Karpas-422 (cell line): ENCODE data around the gene DOCK11. TPM values are rescaled to one million over a fixed set of nuclear protein-coding genes. Genes with fewer than 3 reads are reported as not detected.
"Not testable (repeated sequence)": the region's sequence is repeated elsewhere in the genome, so short reads cannot be mapped to it uniquely, and the experiment has no call there.

Source experiments
- DNase-seq: peaks from one replicate; pipeline ENCODE4 v3.0.0-alpha.2; 2015
- H2AFZ ChIP-seq: fragments of 200-600 bp; sonication (generic); 2 replicates; pipeline ENCODE4 v1.6.1; 2014; ENCODE audit warnings: antibody characterized with exemption, low read length, mixed read lengths
- H3K27ac ChIP-seq: fragments of 200-600 bp; sonication (generic); 2 replicates; pipeline ENCODE4 v1.5.1; 2014; ENCODE audit warnings: mild to moderate bottlenecking, low read length, moderate library complexity
- H3K27me3 ChIP-seq: fragments of 200-600 bp; sonication (generic); 2 replicates; pipeline ENCODE4 v1.6.1; 2014; ENCODE audit warnings: low read length, mixed read lengths
- H3K36me3 ChIP-seq: fragments of 200-600 bp; sonication (generic); 2 replicates; pipeline ENCODE4 v1.6.1; 2014; ENCODE audit warnings: low read length, mixed read lengths; ENCODE audit not compliant: insufficient read depth
- H3K4me1 ChIP-seq: fragments of 200-600 bp; sonication (generic); 2 replicates; pipeline ENCODE4 v1.6.1; 2014; ENCODE audit warnings: mild to moderate bottlenecking, low read length, mixed read lengths
- H3K4me2 ChIP-seq: fragments of 200-600 bp; sonication (generic); 2 replicates; pipeline ENCODE4 v1.6.1; 2014; ENCODE audit warnings: low read length, low read depth, mild to moderate bottlenecking; ENCODE audit not compliant: poor library complexity, severe bottlenecking
- H3K4me3 ChIP-seq: fragments of 200-600 bp; sonication (generic); 2 replicates; pipeline ENCODE4 v1.5.1; 2014; ENCODE audit warnings: mild to moderate bottlenecking, antibody characterized with exemption, low read length, mixed read lengths
- H3K79me2 ChIP-seq: fragments of 200-600 bp; sonication (generic); 2 replicates; pipeline ENCODE4 v1.6.1; 2014; ENCODE audit warnings: mild to moderate bottlenecking, low read length, mixed read lengths
- H3K9ac ChIP-seq: fragments of 200-600 bp; sonication (generic); 2 replicates; pipeline ENCODE4 v1.6.0; 2014; ENCODE audit warnings: low read length
- H3K9me2 ChIP-seq: fragments of 200-600 bp; sonication (generic), shearing (Covaris generic); replicated peaks from 2 replicates; pipeline ENCODE4 v1.6.0; 2014; ENCODE audit warnings: mild to moderate bottlenecking, low read length, moderate library complexity; ENCODE audit not compliant: insufficient read depth
- H3K9me3 ChIP-seq: fragments of 300-700, 200-600 bp; sonication (generic); 2 replicates; pipeline ENCODE4 v1.6.1; 2014; ENCODE audit warnings: low read length, mixed read lengths
- H4K20me1 ChIP-seq: fragments of 200-600 bp; sonication (generic); 2 replicates; pipeline ENCODE4 v1.6.1; 2014; ENCODE audit warnings: mild to moderate bottlenecking, antibody characterized with exemption, low read length, low read depth; ENCODE audit not compliant: insufficient read depth
- total RNA-seq: library from RNA; depleted of rRNA; stranded (reverse); fragments of >200 nt; shearing (Covaris generic); gene quantifications from 2 replicates; pipeline ENCODE4 v1.2.3, GENCODE V29; 2014; ENCODE audit warnings: low replicate concordance; rRNA removed

DOCK11 gene
- total RNA-seq, result 39.3 and 70.5 TPM in 2 replicates

- Histone ChIP-seq H3K27ac (peak within 1 kb of the TSS; percentile 53), H2AFZ (no peak within 1 kb of the TSS), H3K79me2 (peaks cover 36% of the 10 kb centered on the region), H3K9me2 (no peaks in the 10 kb centered on the region), H3K27me3 (no peaks in the 10 kb centered on the region), H3K9ac (peak within 1 kb of the TSS; percentile 82), H3K4me1 (peaks cover 16% of the 10 kb centered on the region), H3K36me3 (no peaks in the 10 kb centered on the region), H3K4me3 (peak within 1 kb of the TSS; percentile 82), H4K20me1 (no peaks in the 10 kb centered on the region), H3K4me2 (peak within 1 kb of the TSS; percentile 72), H3K9me3 (no peaks in the 10 kb centered on the region)
- peak; percentile 91 for DNase-seq
Observed at GRCh38 chrX:118495061-118495921, at the start of gene DOCK11. Gene DOCK11 (plus strand): TSS chrX:118495815. CDS start chrX:118495972, 157 bp downstream.

DNA sequence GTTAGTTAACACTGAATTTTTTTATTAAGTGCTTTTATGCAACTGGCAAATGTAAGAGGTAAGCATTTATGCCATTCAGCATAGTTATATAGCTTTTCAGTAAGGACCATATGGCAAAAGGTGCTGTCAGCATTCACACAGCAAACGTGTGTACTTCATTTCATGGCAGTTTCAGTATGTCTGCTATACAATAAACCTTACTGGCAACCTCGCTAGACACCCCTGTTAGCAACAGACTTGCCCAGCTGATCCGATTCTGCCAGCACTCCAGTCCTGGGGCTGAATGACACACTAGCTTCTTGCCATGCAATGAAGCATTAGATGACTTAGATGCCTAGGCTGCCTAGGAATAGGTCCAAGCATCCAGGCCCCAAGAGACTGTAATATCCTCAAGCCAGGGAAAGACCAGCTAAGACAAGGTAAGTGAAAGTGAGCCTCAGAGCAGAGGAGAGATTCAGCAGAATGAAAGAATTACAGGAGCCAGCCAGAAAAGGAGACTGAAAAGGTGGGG is 47.3 kb upstream of the DOCK11 start:
- Histone ChIP-seq H4K20me1 (no peaks in the 10 kb centered on the region), H3K79me2 (no peaks in the 10 kb centered on the region), H2AFZ (no peak overlapping the region), H3K27me3 (no peaks in the 10 kb centered on the region), H3K36me3 (0 out of 2 replicates have a peak, but pooled peaks cover under 1% of the 10 kb centered on the region), H3K4me3 (no peak overlapping the region), H3K9ac (no peak overlapping the region), H3K9me3 (no peaks in the 10 kb centered on the region), H3K4me1 (no peaks in the 10 kb centered on the region), H3K4me2 (no peak overlapping the region), H3K27ac (no peak overlapping the region), H3K9me2 (no peaks in the 10 kb centered on the region)
- DNase-seq, result no peak

DNA sequence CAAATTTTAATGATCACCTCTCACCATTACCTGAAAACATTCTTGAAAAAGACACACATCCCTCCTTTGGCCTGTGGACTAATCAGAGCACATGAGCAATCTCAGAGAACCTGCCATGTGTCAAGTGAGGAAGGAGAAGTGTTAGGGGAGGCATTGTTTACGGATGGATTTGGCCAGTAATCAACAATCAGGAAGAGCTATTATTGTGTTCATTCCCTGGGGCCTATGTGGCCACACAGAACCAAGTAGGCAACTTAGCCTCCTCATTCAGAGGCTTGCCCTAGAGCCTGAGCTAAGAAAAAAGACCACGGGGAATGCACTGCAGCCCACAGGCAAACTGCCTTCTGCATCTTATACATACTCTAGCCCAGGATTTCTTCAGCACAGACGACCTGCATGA is 40.6 kb upstream of the DOCK11 start:
- Histone ChIP-seq H3K4me3 (no peak overlapping the region), H3K27me3 (no peaks in the 10 kb centered on the region), H3K4me2 (no peak overlapping the region), H4K20me1 (no peaks in the 10 kb centered on the region), H3K9me2 (no peaks in the 10 kb centered on the region), H3K4me1 (no peaks in the 10 kb centered on the region; the same call in 1 of the 2 replicates), H3K9ac (no peak overlapping the region), H3K79me2 (no peaks in the 10 kb centered on the region), H3K9me3 (no peaks in the 10 kb centered on the region), H3K27ac (no peak overlapping the region), H3K36me3 (no peaks in the 10 kb centered on the region), H2AFZ (no peak overlapping the region)
- no peak for DNase-seq

DNA sequence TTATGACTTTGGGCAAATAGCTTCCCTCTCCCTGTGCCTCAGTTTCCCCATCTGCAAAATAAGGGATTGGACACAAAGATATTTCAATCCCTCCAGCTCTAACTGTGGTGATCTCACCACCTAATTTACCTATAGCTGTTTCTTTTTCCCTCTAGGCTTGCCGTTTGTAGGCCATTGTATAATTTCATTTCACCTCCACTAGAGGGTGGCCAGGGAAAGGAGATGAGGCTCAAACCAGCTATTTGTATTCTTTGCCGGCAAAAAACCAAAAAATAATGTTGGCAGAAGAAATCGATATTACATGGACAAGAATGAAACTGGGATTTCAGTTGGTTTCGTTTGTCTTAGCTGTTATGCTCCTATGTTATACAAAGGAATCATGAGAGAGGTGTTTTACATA is 36.1 kb upstream of the DOCK11 start:
- DNase-seq, result peak; percentile 73
- Histone ChIP-seq H3K9me3 (no peaks in the 10 kb centered on the region), H3K79me2 (no peaks in the 10 kb centered on the region), H3K4me3 (no peak overlapping the region), H2AFZ (no peak overlapping the region), H3K27ac (no peak overlapping the region), H3K36me3 (no peaks in the 10 kb centered on the region), H3K4me2 (no peak overlapping the region), H3K9ac (no peak overlapping the region), H4K20me1 (no peaks in the 10 kb centered on the region), H3K9me2 (no peaks in the 10 kb centered on the region), H3K27me3 (no peaks in the 10 kb centered on the region), H3K4me1 (no peaks in the 10 kb centered on the region; the same call in 1 of the 2 replicates)

DNA sequence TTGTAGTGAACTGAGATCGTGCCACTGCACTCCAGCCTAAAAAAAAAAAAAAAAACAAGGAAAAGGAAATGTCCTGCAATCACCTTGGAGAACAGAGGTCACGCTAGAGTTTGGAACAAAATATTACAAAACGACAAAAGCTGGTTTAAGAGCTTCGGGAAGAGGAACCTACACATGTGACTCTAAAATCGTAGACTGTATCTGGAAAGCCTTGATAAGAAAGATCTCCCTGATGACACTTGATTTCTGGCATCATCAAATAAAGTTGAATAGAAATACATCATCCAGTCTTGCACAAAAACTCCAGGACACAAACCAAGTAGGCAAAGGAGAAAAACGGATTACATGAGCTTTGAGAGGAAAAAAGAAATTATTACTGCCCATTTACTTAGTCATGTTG is 31.1 kb upstream of the DOCK11 start:
- H3K4me1 ChIP-seq, result no peaks in the 10 kb centered on the region; the same call in 1 of the 2 replicates
- no peaks in the 10 kb centered on the region for H4K20me1 ChIP-seq
- no peak overlapping the region for H3K4me3 ChIP-seq
- H3K27ac ChIP-seq, result no peak overlapping the region
- H3K4me2 ChIP-seq, result no peak overlapping the region
- H2AFZ ChIP-seq, result no peak overlapping the region
- no peaks in the 10 kb centered on the region for H3K9me2 ChIP-seq
- H3K36me3 ChIP-seq, result no peaks in the 10 kb centered on the region
- no peaks in the 10 kb centered on the region for H3K9me3 ChIP-seq
- no peaks in the 10 kb centered on the region for H3K27me3 ChIP-seq
- peak; percentile 9 for DNase-seq
- H3K79me2 ChIP-seq, result no peaks in the 10 kb centered on the region
- H3K9ac ChIP-seq, result no peak overlapping the region

DNA sequence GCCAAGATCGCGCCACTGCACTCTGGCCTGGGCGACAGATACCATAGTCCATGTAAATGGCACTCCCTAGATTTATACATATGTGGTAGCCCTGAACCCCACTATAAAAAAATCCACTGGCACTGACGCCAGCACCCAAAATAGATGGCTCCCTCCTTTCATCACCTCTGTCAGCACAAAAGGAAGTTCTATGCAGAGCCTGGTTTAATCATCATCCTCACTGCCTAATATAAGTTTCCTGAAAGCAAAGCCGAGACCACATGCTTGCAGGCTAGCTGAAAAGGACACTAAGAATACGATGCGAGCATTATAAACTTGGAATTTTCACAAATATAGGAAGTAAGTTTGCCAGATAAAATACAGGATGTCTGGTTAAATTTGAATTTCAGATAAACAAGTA is 27.5 kb upstream of the DOCK11 start:
- Histone ChIP-seq H3K9ac (no peak overlapping the region), H3K4me1 (no peaks in the 10 kb centered on the region), H4K20me1 (no peaks in the 10 kb centered on the region), H2AFZ (no peak overlapping the region), H3K27me3 (no peaks in the 10 kb centered on the region), H3K9me3 (peaks cover 3% of the 10 kb centered on the region; the same call in 1 of the 2 replicates), H3K36me3 (no peaks in the 10 kb centered on the region), H3K79me2 (no peaks in the 10 kb centered on the region), H3K4me2 (no peak overlapping the region), H3K4me3 (no peak overlapping the region), H3K9me2 (no peaks in the 10 kb centered on the region), H3K27ac (no peak overlapping the region)
- DNase-seq, result no peak

DNA sequence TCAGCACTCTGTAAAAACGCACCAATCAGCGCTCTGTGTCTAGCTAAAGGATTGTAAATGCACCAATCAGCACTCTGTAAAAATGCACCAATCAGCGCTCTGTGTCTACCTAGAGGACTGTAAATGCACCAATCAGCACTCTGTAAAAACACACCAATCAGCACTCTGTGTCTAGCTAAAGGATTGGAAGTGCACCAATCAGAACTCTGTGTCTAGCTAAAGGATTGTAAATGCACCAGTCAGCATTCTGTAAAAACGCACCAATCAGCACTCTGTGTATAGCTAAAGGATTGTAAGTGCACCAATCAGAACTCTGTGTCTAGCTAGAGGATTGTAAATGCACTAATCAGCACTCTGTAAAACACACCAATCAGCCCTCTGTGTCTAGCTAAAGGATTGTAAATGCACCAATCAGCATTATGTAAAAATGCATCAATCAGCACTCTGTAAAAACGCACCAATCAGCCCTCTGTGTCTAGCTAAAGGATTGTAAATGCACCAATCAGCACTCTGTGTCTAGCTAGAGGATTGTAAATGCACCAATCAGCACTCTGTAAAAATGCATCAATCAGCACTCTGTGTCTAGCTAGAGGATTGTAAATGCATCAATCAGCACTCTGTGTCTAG is 24.8 kb upstream of the DOCK11 start:
- not testable (repeated sequence) for H3K9me3 ChIP-seq, H3K4me3 ChIP-seq, H3K27ac ChIP-seq, H3K4me2 ChIP-seq, H3K4me1 ChIP-seq, H3K9ac ChIP-seq, H3K9me2 ChIP-seq, H3K79me2 ChIP-seq, H2AFZ ChIP-seq, H4K20me1 ChIP-seq, H3K36me3 ChIP-seq, DNase-seq, H3K27me3 ChIP-seq

GRCh38 chrX:118474586-118474985 is 21.0 kb upstream of the DOCK11 start:
- Histone ChIP-seq H2AFZ (no peak overlapping the region), H3K4me2 (no peak overlapping the region), H3K9ac (no peak overlapping the region), H3K4me1 (no peaks in the 10 kb centered on the region), H3K27me3 (no peaks in the 10 kb centered on the region), H3K4me3 (no peak overlapping the region), H3K9me3 (peaks cover 3% of the 10 kb centered on the region; the same call in 1 of the 2 replicates), H3K9me2 (no peaks in the 10 kb centered on the region), H3K36me3 (no peaks in the 10 kb centered on the region), H3K79me2 (no peaks in the 10 kb centered on the region), H4K20me1 (no peaks in the 10 kb centered on the region), H3K27ac (no peak overlapping the region)
- DNase-seq, result no peak
